GM21447 (cell line): ENCODE data around the gene CBFA2T2.

Experiments used
- ATAC-seq: cut with Tn5 transposase; IDR thresholded peaks from one replicate; pipeline ENCODE4 v1.9.1; 2021; ENCODE audit not compliant: unreplicated experiment

Gene CBFA2T2

DNA sequence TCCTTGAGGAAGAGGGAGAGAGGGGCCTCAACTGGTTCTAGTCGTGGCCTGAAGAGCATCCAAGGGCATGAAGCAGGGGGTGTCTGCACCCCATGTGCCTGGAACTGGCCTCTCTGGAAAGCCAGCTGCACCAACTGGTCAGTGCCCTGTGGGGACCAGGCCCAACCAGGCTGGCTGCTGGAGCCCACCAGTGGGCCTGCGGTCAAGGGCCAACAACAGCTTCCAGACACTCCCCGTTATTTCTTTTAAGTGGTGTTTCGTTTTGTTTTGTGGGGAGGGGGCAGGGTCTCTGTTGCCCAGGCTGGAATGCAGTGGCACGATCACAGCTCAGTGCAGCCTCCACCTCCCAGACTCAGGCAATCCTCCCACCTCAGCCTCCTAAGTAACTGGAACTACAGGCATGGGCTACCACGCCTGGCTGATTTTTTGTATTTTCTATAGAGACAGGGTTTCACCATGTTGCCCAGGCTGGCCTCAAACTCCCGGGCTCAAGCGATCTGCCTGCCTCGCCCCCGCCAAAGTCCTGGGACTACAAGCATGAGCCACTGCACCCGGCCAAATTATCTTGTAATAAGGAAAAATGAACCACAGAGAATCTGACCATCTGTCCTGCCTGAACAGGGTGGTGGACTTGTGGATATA lies 160.3 kb downstream of the CBFA2T2 start:
- no peak for ATAC-seq

DNA sequence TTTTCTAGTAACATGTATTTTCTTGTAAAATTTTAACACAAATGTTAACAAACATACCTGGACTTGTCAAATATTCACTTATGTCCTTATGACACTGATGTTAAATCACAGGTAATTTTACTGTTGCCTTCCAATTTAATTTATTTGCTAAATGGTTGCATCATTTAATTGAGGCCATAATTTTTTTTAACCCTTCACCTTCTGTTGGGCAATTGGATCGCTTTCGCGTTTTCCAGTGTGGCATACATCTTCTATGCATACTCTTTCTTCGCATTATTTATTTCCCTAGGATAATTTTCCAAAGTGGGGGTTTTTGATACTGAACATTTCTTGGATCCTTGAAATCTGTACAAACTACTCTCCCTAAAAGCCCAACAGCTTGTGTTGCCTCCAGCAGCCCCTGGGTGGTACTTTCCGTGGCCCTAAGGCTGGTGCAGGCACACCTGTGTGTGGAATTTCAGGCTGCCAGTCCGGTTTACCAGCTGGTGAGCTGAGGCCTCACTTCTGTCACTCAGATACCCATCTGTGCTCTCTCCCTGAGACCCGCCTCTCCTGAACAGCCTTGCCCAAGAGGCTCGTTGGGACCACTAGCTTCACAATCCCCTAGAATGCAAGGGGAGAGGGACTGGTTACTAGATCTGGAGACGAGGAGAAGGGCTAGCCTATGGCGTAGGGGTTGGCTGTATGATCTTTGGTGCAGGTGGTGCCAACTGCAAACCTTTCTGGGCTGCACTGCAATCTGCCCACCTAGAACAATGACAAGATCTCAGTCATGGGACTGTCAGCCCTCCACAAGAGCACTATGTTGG lies 161.1 kb downstream of the CBFA2T2 start:
- no peak for ATAC-seq

DNA sequence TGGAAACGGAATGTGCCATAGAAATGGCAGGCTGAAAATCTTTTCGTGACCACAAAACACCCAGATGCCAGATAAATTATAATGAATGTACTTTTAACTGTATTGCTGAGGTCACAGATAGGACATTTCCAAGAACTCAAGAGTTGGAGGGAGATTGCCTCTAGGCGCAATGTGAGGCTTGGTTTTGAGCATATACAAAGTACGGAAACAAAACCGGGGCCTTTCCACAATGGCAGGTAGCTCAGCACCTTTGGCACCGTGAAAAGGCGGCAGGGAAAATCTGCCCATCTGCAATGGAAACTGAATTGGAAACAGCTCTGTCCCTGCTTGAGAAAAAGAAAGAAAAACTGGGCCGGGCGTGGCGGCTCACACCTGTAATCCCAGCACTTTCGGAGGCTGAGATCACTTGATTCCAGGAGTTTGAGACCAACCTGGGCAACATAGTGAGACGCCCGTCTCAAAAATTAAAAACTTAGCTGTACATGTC lies 161.7 kb downstream of the CBFA2T2 start:
- no peak for ATAC-seq

DNA sequence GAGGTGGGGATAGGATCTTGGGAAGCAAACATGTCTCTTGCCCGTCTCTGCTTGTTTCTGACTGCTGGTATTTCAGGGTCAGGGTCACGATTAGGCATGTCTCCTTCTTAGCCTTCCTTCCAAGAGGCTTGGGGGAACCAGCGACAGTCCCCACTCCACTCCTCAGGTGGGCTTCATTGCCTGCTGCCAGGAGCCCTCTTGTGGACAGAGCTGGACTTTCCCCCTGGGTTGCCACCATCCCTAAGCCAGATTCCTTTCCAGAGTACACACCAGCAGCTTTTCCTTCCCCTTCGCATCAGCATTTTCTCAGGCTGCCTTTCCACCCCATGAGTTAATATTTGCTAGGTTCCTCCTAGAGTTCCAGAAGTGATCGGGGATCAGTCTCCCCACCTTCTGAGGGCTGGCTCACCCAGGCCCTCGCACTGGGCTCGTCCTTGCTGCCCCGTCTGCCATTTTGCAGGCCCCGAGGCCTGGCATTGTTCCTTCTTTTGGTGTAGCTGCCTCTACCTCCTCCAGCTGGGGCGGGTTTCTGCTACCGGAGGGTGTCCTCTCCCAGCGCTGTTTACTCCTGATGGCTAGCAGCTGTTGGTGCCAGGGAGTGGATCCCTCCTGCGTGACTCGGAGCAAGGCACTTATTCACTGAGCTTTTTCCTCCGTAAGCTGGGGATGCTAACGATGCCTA lies 163.5 kb downstream of the CBFA2T2 start:
- no peak for ATAC-seq

DNA sequence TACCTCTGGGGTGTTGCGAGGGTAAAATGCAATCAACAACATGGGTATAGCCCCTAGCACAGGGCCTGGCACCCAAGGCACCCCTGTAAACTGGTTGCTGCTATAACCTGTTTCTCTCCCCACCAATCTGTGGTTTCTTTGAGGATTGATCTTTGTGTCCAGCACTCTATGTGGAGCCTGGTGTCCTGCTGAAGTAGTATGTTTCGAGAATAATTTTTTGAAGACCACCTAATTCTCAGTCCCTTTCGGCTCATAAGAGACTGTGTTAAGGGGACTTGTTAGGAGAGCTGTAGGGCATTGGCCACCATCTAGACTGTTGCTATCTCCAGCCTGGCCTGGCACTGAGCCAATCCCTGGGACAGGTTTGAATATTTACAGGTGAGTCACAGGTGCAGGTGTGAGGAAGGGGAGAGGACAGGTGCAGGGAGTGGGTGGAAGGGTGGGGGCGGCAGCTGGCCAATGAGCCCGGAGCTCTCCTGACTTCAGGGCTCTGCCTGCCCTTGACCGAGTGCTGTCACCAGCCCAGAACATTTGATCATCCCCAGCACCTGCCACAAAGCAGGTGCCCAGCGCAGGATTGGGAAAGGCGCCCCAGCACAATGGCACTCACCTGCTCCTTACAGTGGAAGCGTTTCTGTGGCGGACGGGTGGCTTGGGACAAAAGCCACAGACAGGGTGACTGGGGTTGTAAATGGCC lies 164.2 kb downstream of the CBFA2T2 start:
- no peak for ATAC-seq

DNA sequence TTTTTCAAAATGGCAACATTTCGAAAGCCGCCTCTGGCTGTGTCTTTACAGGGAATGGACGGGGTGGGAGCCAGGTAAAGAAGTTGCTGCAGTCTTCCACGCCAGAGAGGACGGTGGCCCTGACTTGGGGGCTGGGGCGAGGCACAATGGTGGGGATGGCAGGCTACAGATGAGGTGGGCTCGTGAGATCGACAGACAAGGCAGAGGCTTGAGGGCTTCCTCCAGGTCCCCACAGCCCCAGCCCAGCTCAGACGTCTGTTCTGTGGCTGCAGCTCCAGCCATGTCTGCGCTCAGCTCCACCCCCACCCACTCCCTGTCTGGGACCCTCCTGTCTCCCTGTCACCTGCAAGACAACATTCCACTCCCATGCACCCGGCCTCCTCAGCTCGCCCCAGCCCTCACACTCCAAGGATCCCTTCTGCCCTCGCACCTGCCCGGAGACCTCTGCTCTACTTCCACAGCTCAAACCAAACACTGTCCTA lies 164.8 kb downstream of the CBFA2T2 start:
- ATAC-seq: no peak

DNA sequence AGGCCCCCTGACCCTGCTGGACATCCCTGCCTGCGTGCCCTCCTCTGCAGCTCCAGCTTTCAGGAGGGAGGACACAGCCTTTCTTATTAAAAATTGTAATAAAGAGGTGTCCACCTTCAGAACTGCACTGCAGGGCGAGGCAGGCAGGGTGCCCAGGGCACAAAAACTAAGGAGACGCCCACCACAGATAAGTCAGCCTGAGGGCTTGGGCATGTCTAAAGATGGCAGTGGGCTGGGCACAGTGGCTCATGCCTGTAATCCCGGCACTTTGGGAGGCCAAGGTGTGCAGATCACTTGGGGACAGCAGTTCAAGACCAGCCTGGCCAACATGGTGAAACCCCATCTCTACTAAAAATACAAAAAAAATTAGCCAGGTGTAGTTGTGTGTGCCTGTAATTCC lies 165.3 kb downstream of the CBFA2T2 start:
- no peak for ATAC-seq

DNA sequence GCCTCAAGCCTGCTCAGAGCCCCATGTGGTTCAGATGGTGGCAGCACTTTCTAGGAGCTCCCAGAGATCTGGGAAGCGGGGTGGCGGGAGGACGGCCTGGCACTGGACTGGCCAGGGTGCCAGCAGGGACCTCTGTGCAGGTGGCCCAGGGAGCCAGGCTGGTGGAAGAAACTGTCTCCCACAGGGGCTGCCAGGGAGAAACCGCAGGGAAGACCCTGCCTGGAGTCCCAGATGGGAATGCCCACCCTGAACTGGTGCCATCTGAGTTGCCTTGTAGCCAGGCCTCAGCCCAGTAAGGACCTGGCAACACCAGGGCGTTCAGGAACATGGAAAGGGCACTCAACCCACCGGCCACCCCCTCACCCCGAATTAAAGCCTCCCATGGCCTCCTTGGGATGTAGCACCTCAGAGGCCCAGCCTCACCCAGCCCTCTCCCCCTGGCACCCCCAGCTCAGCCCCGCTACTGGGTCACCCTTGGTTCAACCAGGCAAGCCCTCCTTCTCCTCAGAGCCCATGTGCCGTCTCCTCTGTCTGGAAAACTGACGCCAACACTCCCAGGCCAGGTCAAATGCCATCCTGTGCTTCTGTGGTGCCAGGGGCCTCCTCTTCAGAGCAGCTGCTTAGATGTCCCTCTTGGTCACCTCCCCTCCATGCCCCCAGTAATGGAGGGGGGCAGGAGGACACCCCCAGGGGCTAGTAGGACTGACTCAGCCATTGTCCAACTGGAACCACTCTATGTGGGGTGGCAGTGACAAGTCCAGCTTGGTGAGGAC lies 166.3 kb downstream of the CBFA2T2 start:
- ATAC-seq: no peak

DNA sequence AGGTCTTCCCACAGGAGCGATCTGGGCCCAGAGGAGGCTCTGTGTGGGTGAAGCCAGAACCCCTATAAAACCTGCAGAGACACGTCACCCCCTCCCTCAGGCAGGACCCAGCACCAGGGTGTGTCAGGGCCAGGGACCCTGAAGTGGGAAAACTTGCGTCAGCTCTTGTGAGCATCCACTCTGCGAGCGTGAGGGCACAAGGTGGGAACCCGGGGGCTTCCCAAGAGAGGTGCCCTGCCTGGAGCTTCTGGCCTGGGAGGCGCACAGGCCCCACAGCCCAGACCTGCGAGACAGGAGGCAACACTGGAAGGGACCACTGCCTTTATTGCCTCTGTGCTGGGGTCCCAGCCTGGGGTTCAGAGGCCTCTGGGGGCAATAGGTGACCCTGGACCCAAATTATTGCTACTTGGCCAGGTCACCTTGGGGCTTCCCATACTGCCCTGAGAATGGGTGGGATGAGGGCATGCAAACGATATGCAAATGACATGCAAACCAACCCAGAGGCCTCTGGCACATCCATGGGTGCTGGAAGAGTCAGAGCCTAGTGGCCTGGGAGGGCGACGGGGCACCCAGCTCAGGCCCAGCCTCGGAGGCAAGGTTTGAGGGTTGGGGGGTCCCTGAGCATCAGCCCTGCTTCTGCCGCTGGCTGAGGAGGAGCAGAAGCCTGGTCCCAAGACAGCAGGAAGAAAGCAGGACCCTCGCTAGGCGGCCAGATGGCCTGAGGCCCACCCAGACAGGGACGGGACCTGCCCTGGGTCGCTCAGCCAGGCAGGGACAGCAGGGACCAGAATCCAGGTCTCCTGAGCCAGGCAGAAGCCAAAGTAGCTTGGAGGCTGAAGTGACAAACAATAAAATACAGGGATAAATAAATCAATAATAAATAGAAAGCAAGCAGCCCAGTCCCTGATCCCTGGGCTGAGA lies 167.1 kb downstream of the CBFA2T2 start:
- ATAC-seq: no peak

DNA sequence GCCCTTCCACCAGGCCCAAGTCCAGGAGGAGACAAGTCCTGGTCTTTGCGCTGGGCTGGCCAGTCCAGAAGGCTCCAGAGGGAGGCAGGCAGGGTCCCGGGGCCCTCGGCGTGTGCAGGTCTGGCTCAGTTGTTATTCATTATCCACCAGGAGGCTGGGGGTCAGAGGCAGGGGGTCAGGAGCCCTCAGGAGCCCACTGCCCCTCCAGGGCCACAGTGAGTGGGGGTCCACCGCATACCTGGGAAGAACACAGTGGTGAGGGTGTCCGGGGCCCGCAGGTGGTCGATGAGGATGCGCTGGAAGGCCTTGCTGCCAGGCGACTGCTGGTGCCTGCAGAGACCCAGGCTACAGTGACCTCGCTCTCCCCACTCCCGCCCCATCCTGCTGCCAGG lies 167.8 kb downstream of the CBFA2T2 start:
- ATAC-seq: no peak

DNA sequence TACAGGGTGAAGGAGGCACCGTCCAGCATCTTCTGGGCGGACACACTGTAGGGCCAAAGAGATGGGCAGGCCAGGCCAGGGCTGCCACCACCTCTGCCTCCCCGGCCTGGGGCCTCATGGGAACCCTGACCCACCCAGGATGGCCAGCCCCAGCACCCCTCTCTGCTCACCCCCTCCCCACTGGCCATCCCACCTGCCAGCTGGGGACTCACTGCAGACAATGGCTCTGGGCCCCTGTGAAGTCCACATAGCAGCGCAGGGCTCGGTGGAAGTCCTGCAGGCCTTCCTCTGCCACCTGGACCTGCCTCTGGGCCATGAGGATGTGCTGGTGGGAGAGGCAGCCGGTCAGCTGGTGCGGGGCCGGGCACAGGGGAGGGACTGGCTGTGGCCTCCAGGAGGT lies 168.6 kb downstream of the CBFA2T2 start:
- ATAC-seq: no peak

DNA sequence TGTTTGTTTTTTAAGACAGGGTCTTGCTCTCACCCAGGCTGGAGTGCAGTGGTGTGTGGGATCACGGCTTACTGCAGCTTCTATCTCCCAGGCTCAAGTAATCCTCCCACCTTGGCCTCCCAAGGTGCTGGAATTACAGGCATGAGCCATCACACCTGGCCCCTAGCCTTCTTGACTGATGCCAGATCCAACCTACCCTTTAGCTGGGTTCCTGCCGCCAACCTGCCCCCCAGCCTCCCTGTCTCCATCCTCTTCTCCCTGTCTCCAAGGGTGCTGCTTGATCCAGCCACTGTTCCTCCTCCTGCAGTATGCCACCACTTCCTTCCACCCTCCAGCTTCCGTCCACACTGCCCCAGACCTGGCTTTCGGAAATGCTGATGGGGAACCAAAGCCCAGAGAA lies 169.0 kb downstream of the CBFA2T2 start:
- no peak for ATAC-seq

DNA sequence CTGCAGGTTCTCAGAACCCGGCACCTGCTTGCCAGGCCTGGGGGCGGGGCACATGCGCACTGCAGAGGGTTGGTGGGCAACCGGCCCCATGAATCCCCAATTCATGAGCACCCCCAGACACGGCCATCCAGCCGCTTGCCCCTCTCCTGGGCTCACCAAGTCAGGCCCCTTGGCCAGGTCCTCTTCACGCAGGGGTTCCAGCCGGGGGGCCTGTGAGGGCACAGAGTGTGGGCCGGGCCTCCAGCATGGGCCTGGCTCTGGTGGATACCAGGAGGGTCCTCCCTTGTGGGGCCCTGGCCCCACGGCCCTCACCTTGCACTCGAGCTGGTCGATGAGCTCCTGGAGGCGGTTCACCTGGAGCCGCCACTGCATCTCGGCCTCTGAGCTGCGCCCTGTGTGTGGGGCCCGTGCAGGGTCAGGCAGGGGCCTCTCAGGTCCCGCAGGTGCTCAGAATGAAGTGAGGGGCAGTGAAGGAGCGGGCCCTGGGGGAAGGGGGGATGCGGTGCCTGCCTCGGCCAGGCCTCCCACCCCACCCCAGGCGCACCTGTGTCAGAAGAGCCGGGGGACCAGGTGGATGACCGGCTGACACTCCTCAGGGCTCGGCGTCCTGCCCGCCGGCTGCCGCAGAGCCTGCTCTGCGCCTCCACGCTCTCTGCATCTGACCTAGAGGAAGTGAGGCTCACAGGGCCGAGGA lies 169.6 kb downstream of the CBFA2T2 start:
- no peak for ATAC-seq

DNA sequence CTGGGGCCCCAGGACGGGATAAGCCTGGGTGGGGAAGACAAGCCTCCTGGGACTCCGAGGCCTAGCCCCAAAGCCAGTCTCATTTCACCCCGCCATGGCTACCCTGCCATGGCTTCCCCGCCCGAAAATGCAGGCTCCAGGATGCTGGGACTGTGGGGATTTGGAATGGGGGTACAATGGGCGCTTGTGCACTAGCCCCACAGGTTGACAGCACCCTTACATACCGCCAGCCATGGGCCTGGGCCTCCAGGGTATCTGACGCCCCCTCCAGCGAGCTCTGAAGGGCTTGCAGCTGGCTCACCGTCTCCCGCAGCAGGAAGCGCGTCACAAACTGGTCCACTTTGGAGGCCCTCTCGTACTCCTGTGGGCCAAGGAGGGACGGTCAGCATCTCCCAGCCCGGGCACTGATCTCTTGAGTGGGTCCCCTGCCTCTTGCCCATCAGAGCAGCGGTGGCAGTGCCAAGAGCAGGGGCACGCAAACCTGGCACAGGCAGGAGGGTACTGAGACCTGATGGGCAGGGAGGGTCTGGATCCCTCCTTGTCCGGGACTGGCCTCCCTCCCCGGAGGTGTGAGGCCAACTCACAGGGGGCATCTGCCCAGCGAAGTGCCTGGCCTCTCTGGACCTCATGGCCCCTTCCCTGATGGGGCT lies 170.3 kb downstream of the CBFA2T2 start:
- ATAC-seq: no peak

DNA sequence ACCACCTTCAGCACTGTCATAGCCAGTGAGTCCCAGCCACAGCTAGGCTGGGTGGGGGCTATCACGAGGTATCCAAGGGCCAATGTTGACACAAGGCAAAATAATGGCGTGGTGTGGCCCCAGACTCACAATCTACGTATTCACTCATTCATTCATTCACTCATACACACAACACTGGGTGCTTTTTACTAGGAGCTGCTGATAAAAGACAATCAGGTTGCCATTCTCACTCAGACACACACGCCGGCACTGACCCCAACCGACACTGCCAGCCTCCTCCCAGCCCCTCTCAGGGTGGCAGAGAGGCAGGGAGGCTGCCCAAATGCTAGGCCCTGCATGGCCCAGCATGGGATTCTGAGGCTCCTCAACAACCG lies 170.8 kb downstream of the CBFA2T2 start:
- ATAC-seq: no peak

DNA sequence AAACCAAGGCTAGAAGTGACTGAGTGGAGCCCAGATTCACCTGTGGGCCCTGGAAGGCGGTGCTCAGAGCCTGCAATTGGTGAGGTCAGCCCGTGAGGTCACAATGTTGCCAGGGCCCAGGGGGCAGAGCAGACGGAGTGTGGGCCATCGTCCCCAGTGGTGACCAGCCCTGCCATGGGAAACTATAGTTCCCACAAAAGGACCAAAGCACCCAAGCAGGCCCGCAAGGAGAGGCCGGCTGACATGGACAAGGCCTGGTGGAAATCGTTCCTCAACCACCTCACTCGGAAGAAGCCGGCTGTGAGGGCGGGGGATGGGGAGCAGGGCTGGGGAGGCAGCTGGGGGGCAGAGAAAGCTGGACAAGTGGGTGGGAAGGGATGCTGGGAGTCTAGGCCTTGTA lies 172.3 kb downstream of the CBFA2T2 start, which contains the start of gene C20orf144:
TSS of gene C20orf144 (plus strand) at position 156 of the 400 bp plus-strand sequence. CDS start at position 175, 19 bp downstream.
- no peak for ATAC-seq

DNA sequence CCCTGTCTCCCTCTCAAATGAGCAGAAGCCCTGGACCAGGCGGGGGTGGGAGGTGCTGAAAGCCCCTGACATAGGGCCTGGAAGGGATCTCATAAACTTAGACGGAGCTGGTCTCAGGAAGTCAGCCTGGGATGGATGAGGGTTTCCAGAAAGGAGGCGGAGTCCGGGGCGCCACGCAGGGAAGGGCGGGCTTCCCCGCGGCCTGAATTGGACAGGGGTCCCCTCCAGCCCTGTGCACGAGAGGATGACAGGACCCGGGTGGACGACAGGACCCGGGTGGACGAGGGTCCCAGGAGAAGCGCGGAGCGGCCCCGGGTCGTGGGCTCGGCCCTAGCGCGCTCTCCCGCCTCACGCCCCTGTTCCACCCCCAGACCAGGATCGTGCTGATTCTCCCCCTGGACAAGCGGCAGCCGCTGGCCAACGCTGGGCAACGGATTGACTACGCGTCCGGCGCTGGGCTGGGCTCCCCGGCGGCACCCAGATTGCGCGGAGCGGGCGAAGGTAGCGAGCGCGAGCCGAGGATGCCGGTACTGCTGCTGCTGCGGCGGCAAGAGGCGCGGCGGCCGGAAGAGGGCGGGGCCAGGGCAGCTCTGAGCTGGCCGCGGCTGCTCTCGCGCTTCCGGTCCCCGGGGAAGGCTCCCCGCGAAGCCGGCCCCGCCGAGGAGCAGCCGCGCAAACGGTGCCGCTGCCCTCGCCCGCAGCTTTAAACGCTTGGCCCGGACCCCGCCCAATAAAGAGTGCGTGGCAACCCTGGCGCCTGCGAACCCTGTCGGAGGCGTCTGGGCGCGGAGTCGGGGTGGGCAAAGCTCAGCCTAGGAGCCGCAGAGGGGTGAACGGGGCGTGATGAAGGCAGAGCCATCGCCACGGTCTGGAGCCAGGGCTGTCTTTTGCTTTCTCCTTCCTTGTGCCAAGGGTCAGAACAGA lies 173.5 kb downstream of the CBFA2T2 start:
- peak; percentile 40 for ATAC-seq
